GM19372 (cell line): Measurements from ENCODE around the gene HS3ST4.

Experiments used
- ATAC-seq: cut with Tn5 transposase; IDR thresholded peaks from one replicate; pipeline ENCODE4 v1.9.1; 2021; ENCODE audit warnings: mild to moderate bottlenecking, low read depth, moderate library complexity; ENCODE audit not compliant: unreplicated experiment

The HS3ST4 gene

GRCh38 chr16:25691519-25692091 is at the start of gene HS3ST4:
Gene HS3ST4 (plus strand): TSS chr16:25691959.
- no peak for ATAC-seq

DNA sequence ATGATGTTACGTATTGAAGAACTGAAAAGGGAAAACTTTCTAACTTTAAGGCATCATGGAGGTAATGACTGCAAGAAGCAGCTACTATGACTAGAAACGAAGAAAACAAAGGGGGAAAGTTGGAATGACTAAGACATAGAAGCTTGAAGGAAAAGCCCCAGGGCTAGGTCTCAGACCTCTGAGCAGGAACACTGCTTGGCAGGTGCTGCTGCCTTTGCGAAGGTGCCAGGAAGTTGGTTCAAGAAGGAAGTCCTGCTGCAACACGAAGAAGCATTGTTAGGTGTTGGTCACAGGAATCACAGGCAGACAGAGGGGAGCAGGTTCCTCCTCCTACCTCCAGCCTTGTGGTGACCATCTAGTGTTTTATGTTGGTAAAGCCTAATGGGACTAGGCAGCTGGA is 48.1 kb upstream of the HS3ST4 start:
- ATAC-seq, result no peak

DNA sequence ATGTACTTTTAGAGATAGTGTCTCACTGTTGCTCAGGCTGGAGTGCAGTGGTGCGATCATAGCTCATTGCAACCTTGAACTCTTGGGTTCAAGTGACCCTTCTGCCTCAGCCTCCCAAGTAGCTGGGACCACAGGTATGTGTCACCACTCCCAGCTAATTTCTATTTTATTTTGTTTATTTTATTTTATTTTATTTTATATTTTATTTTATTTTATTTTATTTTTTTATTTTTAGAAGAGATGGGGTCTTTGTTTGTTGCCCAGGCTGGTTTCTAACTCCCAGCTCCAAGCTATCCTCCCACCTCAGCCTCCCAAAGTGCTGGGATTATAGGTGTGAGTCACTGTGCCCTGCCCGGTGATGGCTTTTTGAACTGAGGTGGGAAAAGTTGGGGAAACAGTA is 35.1 kb upstream of the HS3ST4 start:
- no peak for ATAC-seq

DNA sequence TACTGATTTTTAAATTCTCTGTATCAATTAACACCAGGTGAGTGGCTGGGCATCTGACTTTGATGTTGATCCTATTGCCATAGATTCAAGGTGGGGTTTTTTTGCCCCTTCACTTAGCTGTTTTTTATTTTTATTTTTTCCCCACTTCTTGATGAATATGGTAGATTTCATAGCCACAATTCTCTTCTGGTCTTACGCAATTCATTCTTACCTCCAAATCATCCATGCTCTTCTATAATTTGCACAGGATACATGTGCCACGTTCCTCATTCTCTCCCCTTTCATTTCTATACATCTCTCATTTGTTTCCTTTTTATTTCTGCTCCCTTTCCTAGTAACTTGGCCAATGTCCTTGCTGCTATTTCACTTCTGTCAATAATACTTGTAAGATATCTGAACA is 14.9 kb upstream of the HS3ST4 start:
- no peak for ATAC-seq

- ATAC-seq, result no peak
Measured at GRCh38 chr16:25679511-25679910, 12.2 kb upstream of the HS3ST4 start.

DNA sequence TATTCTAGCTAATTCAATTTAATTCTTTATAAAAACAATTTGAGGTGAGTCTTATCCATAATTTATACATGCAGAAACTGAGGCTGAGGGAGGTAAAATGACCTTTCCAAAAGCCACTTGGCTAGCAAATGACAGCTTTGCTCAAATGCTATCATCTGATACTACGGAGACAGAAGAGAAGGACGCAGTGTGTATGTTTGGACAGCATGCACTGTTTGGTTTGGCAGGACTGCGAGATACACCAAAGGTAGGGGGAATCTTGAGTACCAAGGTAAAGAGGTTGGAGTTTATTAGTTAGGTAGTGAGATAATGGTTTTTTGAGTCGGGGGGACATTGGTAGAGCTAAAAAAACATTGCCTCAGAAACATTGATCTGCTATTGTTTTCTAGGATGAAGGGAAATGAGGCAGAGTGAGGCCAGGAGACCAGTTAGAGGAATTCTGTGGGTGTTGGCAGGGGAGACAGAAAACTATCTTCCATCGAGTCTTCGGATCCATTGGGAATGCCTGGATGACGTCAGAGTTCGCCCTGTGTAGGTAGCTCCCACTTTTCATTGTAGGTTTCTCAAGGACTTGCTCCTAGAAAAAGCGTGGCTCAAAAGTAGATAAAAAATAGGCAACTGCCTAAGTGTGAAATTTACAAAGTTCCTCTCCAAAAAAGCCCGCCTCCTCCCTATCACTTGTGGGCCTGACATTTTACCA is 2.5 kb upstream of the HS3ST4 start:
- no peak for ATAC-seq

DNA sequence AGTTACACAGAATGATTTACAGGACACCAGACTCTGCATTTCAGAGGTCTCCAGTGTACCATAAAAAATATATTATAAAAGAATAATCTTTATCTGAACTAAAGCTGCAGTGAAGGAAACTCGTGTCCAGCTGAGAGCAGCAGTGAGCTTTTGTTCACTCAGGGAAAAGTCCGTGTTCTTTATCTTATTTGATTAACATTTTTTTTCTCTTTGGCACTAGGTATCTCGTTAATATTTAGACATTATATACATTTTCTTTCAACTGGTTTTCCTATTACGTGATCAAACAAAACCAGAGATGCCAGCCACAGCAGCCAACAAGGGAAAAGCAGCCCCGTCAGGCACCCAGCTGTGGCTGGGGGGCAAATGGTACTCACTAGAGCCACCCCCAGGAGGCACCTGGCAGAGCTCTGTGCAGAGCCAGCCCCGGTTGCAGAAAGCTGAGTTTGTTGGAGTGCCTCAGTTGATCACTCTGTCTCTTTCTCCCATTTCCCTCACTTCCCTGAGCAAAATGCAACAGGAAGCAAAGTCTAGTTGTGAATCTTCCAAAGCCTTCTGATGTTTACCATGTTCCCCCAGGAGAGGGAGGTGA is 1.1 kb upstream of the HS3ST4 start:
- no peak for ATAC-seq

GRCh38 chr16:25692351-25692741 is 587 bp downstream of the HS3ST4 start:
- ATAC-seq, result no peak

DNA sequence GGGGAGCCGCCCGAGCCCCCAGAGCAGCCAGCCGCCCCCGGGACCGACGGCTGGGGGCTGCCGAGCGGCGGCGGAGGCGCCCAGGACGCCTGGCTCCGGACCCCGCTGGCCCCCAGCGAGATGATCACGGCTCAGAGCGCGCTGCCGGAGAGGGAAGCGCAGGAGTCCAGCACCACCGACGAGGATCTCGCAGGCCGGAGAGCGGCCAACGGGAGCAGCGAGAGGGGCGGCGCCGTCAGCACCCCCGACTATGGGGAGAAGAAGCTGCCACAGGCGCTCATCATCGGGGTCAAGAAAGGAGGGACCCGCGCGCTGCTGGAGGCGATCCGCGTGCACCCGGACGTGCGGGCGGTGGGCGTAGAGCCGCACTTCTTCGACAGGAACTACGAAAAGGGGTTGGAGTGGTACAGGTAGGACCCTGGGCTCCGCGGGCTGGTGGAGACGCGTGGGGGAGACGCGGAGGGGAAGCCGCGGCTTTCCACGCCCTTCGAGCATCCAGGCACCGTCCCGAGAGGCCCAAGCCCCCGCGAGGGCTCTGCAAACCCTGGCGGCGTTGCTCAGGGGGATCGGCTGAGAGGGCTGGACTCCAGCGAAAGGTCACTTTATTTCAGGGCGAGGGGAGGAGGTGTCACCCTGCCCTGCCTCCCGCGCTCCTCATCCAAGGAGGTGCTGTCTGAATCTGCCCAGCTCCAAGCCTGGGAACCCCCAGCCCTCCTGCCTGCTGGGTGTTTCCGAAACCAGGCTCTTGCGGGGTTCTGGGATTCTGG is 1.2 kb downstream of the HS3ST4 start:
- no peak for ATAC-seq

DNA sequence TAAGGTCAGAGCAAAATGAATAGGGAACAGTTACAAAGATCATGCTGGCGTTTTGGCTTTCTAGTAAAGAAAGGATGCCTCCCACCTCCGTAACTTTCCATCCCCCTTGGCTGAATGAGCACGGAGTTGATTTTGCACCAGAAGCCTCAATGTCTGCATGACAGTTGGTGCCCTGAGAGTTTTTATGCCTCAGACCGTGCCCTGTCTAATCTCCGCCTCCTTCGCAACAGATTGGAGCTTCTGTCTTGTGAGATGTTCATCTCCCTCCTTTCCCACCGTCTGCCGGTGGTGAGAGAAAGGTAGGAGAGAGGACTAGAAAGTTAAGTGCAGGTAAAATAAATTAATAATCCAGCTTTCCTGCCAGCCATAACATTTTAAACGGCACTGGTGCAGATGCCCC is 1.9 kb downstream of the HS3ST4 start:
- ATAC-seq, result no peak

DNA sequence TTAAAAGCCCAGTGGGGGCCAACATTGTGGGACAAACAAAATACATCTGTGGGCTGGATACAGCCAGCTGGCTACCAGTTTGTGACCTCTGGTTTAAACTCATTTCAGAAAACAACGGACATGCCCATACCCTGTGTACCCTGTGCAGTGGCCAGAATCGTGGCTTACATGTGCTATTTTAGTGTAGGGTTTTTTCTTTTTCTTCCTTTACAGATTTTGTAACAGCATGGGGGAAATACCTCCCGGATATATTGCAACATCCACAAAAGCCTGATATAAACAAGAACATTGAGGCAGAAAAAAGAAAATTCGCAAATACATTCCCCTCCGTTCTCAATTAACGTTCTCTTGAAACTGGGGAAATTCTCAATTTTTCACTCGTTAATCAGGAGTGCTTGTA is 7.3 kb downstream of the HS3ST4 start:
- ATAC-seq, result no peak

GRCh38 chr16:25700547-25700946 is 8.8 kb downstream of the HS3ST4 start:
- no peak for ATAC-seq

DNA sequence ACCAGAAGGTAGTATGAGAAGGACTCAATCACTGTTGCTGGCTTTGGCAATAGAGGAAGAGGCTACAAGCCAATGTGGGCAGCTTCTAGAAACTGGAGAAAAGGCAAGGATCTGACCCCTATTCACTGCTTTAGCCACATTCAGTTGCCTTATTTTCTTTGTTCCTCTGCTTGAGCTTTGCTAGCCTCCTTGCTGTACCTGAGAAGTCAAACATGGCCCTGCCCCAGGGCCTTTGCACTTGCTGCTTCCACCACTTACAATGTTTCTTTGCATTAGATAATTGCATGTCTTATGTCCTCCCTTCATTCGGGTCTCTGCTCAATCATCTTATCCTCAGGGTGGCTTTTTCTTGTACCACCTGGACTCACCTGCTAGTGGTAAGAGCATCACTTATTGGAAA is 15.8 kb downstream of the HS3ST4 start:
- no peak for ATAC-seq

DNA sequence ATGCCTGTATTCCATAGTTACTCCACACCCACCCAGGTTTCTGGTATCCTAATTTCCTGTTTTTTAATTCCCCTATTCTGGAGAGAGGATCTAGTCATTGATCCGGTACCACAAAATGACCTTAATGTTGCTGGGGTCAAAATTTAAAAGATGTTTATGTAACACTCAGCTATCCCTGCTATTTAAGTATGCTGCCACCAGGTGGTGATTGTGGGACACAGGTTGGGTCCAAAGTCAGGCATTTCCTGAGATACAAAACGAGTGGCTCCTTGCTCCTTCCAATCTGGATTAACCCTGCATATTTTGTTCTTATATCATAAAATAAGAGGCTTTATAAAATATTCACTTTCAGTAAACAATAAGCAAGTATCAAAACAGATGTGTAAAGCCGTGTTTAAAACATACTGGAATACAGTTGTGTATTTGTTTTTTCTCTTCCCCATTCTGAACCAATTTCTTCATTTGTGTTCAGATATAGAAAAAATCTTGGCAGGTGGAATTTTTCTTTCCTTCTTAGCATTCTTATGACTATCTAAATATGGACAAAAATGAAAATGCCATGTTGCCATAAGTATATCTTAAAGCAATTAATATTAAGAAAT is 16.3 kb downstream of the HS3ST4 start:
- no peak for ATAC-seq

- no peak for ATAC-seq
Measured at GRCh38 chr16:25709213-25709612, 17.5 kb downstream of the HS3ST4 start.

GRCh38 chr16:25713785-25714570 is 22.2 kb downstream of the HS3ST4 start:
- no peak for ATAC-seq

DNA sequence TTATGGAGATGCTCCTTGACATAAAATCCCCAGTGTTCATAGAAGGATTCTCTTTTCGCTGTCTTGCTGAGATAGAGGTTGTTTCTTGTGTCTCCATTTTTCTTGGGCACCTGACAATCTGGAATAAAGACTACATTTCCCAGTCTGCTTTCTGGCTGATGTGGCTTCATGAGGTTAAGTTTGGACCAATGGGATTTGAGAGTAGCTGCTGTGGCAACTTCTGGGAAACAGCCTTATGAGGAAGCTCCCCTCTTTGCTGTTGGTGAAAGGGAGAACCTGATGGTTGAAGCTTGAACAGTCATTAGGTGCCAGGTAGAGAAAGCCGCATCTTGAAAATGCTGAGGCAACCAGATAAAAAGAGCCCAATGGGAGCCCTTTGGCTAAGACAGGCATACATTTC is 24.4 kb downstream of the HS3ST4 start:
- no peak for ATAC-seq

DNA sequence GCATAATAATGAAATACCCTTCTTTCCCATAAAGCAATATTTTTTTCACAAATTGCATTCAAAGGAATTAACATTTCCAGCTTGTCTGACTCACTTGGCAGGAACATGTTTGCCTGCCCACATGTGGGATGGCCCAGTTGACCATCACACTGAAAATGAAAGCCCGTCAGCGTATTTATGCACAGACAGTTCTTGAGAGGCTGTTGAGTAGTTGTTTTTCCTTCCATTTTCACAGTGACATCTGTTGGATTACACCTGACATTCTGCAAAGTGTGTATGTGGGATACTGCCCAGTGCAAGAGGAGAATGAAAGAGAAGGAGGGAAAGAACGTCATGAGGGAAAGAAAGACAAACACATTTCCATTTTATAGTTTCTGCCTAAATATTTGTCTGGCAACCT is 29.7 kb downstream of the HS3ST4 start:
- no peak for ATAC-seq

DNA sequence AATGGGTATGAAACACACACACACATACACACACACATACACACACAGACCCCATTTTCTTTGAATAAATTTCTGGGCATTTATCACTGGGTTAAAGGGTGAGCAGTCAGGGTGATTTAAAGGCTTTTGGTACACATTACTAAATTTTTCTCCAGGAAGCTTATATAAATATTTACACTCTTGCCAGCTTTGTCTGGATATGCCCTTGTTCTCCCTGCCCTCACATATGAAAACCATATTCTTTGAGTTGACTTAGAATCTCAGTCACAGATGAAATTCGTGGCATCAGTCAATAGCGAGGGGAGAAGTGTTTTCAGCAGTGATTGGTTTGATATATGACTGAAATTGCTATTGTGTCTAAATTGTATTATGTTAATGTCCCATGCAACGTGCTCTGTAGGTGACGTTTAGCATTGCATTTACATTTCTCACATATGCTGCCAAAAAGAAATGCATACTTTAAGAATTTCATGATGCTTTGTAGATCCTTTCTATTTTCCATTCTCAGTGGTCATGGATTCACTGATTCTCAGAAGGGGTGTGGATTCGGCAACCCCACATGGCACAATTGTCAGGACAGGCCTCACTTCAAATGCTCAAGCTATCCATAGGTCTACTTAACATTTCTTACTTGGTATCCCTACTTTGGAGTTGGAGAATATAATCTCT is 34.8 kb downstream of the HS3ST4 start:
- ATAC-seq, result no peak
